HFFc6 (cell line): ENCODE measurements around the gene TAF4B. TPM values are rescaled to one million over a fixed set of nuclear protein-coding genes. Genes with fewer than 3 reads are reported as not detected.
"Not testable (repeated sequence)": the region's sequence is repeated elsewhere in the genome, so short reads cannot be mapped to it uniquely, and the experiment has no call there.

Experiments used
- DNase-seq: peaks from one replicate; pipeline ENCODE4 v3.0.0-alpha.2; 2018
- H3K27ac Mint-ChIP-seq: 2 replicates; pipeline ENCODE4 v1.8.0; 2020; ENCODE audit warnings: mild to moderate bottlenecking, mixed read lengths
- H3K27me3 Mint-ChIP-seq: 2 replicates; pipeline ENCODE4 v1.8.0; 2021; ENCODE audit warnings: mild to moderate bottlenecking, moderate library complexity, mixed read lengths; ENCODE audit not compliant: insufficient read depth
- H3K36me3 Mint-ChIP-seq: 2 replicates; pipeline ENCODE4 v1.8.0; 2021; ENCODE audit warnings: low read depth, mixed read lengths
- H3K4me1 Mint-ChIP-seq: 2 replicates; pipeline ENCODE4 v1.8.0; 2020; ENCODE audit warnings: low read depth, mixed read lengths
- H3K4me3 Mint-ChIP-seq: 2 replicates; pipeline ENCODE4 v1.8.0; 2020; ENCODE audit warnings: mild to moderate bottlenecking, moderate library complexity, mixed read lengths
- H3K9me3 Mint-ChIP-seq: 2 replicates; pipeline ENCODE4 v1.8.0; 2020; ENCODE audit warnings: mild to moderate bottlenecking, mixed read lengths
- CTCF ChIP-seq: fragments of 200-600 bp; sonication (generic); IDR thresholded peaks from 2 replicates; pipeline ENCODE4 v1.5.0; 2021; ENCODE audit warnings: antibody characterized with exemption, mild to moderate bottlenecking
- total RNA-seq, 6 experiments: library from RNA; stranded (reverse); fragmentation: NEBNext Ultra II Directional; extraction: Animal tissue kit (Norgen Biotek cat#: 25700); gene quantifications; 2 replicates in 1 of 6; 3 replicates in 5 of 6; pipeline ENCODE4 v1.2.3, GENCODE V29; 2021

Gene TAF4B
- total RNA-seq, 6 experiments from 2014 or later, result 0.94 to 2.2 (median 1.3) TPM

- Mint-ChIP-seq H3K9me3 (no peaks in the 10 kb centered on the region), H3K4me3 (no peak overlapping the region), H3K4me1 (peaks cover 21% of the 10 kb centered on the region), H3K36me3 (no peaks in the 10 kb centered on the region), H3K27me3 (peaks cover 4% of the 10 kb centered on the region), H3K27ac (no peak overlapping the region)
- no peak for DNase-seq
- no peak for TF ChIP-seq CTCF
Observed at GRCh38 chr18:26434887-26435286, 208.6 kb downstream of the TAF4B start.

GRCh38 chr18:26435415-26436095, 209.3 kb downstream of the TAF4B start:
- Mint-ChIP-seq H3K27ac (no peak overlapping the region), H3K9me3 (no peaks in the 10 kb centered on the region), H3K4me3 (no peak overlapping the region), H3K4me1 (peaks cover 14% of the 10 kb centered on the region), H3K27me3 (peaks cover 4% of the 10 kb centered on the region), H3K36me3 (no peaks in the 10 kb centered on the region)
- no peak for TF ChIP-seq CTCF
- DNase-seq, result no peak

- no peak overlapping the region for H3K4me3 Mint-ChIP-seq
- no peaks in the 10 kb centered on the region for H3K9me3 Mint-ChIP-seq
- peaks cover 15% of the 10 kb centered on the region for H3K4me1 Mint-ChIP-seq
- DNase-seq, result peak; percentile 42
- peak overlapping the region; percentile 4; the same call in 1 of the 2 replicates for H3K27ac Mint-ChIP-seq
- H3K36me3 Mint-ChIP-seq, result no peaks in the 10 kb centered on the region
- H3K27me3 Mint-ChIP-seq, result peaks cover 4% of the 10 kb centered on the region
- TF ChIP-seq CTCF, result no peak
Observed at GRCh38 chr18:26436176-26437051, 210.2 kb downstream of the TAF4B start.

- H3K4me1 Mint-ChIP-seq, result peaks cover 20% of the 10 kb centered on the region
- not testable (repeated sequence) for H3K27me3 Mint-ChIP-seq
Observed at GRCh38 chr18:26437634-26438033, 211.4 kb downstream of the TAF4B start.

GRCh38 chr18:26438980-26439379, 212.7 kb downstream of the TAF4B start:
- peaks cover 20% of the 10 kb centered on the region for H3K4me1 Mint-ChIP-seq
- no peak for TF ChIP-seq CTCF
- no peaks in the 10 kb centered on the region for H3K9me3 Mint-ChIP-seq
- H3K27ac Mint-ChIP-seq, result no peak overlapping the region
- no peak for DNase-seq
- H3K36me3 Mint-ChIP-seq, result peaks cover 3% of the 10 kb centered on the region; the same call in 1 of the 2 replicates
- H3K27me3 Mint-ChIP-seq, result peaks cover 6% of the 10 kb centered on the region
- H3K4me3 Mint-ChIP-seq, result no peak overlapping the region

More at GRCh38 chr18:26437634-26438033, 211.4 kb downstream of the TAF4B start:
- H3K4me3 Mint-ChIP-seq, DNase-seq, H3K27ac Mint-ChIP-seq, H3K9me3 Mint-ChIP-seq, H3K36me3 Mint-ChIP-seq: not testable (repeated sequence)

- Mint-ChIP-seq H3K4me3 (no peak overlapping the region), H3K9me3 (no peaks in the 10 kb centered on the region), H3K4me1 (peaks cover 20% of the 10 kb centered on the region), H3K27me3 (peaks cover 6% of the 10 kb centered on the region), H3K36me3 (peaks cover 5% of the 10 kb centered on the region; the same call in 1 of the 2 replicates), H3K27ac (no peak overlapping the region)
- no peak for DNase-seq
- no peak for TF ChIP-seq CTCF
Observed at GRCh38 chr18:26439537-26439936, 213.3 kb downstream of the TAF4B start.
